SK-N-SH (cell line): ENCODE results near the gene ELAVL2. TPM values are rescaled to one million over a fixed set of nuclear protein-coding genes. Genes with fewer than 3 reads are reported as not detected.

Experiments used
- CTCF ChIA-PET: fragments of 300-600, 350-600 bp; formaldehyde crosslinking; extraction: SDS; loops from one replicate; lab custom pipeline; 2021; lab: Yijun Ruan, JAX
- POLR2A ChIA-PET: fragments of 350-600 bp; sonication (Branson Sonifier 250); formaldehyde crosslinking; extraction: SDS; loops from one replicate; lab custom pipeline; 2020; ENCODE audit warnings: antibody characterized with exemption, inconsistent platforms; lab: Yijun Ruan, JAX
- DNase-seq: peaks from one replicate; pipeline ENCODE4 v3.0.0; 2012
- H2AFZ ChIP-seq: fragments of 200-600 bp; sonication (generic); 2 replicates; pipeline ENCODE4 v1.8.1; 2016; ENCODE audit warnings: antibody characterized with exemption, mild to moderate bottlenecking, low read depth
- H3F3A ChIP-seq: fragments of 200-600 bp; sonication (generic); replicated peaks from 2 replicates; pipeline ENCODE3; 2016; ENCODE audit warnings: antibody characterized with exemption, mild to moderate bottlenecking; ENCODE audit not compliant: insufficient read depth
- H3K27ac ChIP-seq, 2 experiments: fragments of 200-500 bp in 1 of 2; fragments of 200-600 bp in 1 of 2; sonication (Bioruptor generic) in 1 of 2; sonication (generic), shearing (Covaris generic) in 1 of 2; 2 replicates each; pipeline versions ENCODE4 v1.5.1 to v1.6.1; 2014 to 2016; ENCODE audit warnings: low read depth in 2 of 2, inconsistent platforms in 1 of 2, low read length in 1 of 2, mild to moderate bottlenecking in 1 of 2, mixed read lengths in 1 of 2
- H3K27me3 ChIP-seq: fragments of 200-600 bp; sonication (generic), shearing (Covaris generic); 2 replicates; pipeline ENCODE4 v1.6.1; 2016; ENCODE audit warnings: mixed run types; ENCODE audit not compliant: insufficient read depth
- H3K36me3 ChIP-seq, 2 experiments: fragments of 200-500 bp in 1 of 2; fragments of 200-600 bp in 1 of 2; sonication (Bioruptor generic) in 1 of 2; sonication (generic) in 1 of 2; replicated peaks in 1 of 2; 2 replicates each; pipeline versions ENCODE3 to v1.5.1; 2014 to 2016; ENCODE audit warnings: low read length in 1 of 2, mild to moderate bottlenecking in 1 of 2; ENCODE audit not compliant: insufficient read depth in 2 of 2, control insufficient read depth in 1 of 2
- H3K4me1 ChIP-seq, 2 experiments: fragments of 200-500 bp in 1 of 2; fragments of 200-600 bp in 1 of 2; sonication (Bioruptor generic) in 1 of 2; sonication (generic), shearing (Covaris generic) in 1 of 2; 2 replicates each; pipeline versions ENCODE4 v1.5.1 to v1.6.1; 2014 to 2016; ENCODE audit warnings: low read depth in 1 of 2, low read length in 1 of 2, mixed run types in 1 of 2; ENCODE audit not compliant: insufficient read depth in 2 of 2, control insufficient read depth in 1 of 2
- H3K4me2 ChIP-seq: fragments of 200-600 bp; sonication (generic), shearing (Covaris generic); 2 replicates; pipeline ENCODE4 v1.6.1; 2017; ENCODE audit warnings: mixed run types
- H3K4me3 ChIP-seq, 2 experiments: fragments of 200-500 bp in 1 of 2; fragments of 200-600 bp in 1 of 2; sonication (Bioruptor generic) in 1 of 2; sonication (generic), shearing (Covaris generic) in 1 of 2; 2 replicates each; pipeline versions ENCODE4 v1.5.1 to v1.8.1; 2014 to 2016; ENCODE audit warnings: low read depth in 2 of 2, inconsistent platforms in 1 of 2, low read length in 1 of 2, mild to moderate bottlenecking in 1 of 2, mixed read lengths in 1 of 2, moderate library complexity in 1 of 2
- H3K79me2 ChIP-seq: fragments of 200-600 bp; sonication (generic); 2 replicates; pipeline ENCODE4 v1.8.1; 2017; ENCODE audit warnings: mild to moderate bottlenecking; ENCODE audit not compliant: insufficient read depth
- H3K9ac ChIP-seq: fragments of 200-600 bp; sonication (generic); 2 replicates; pipeline ENCODE4 v1.6.1; 2017; ENCODE audit warnings: mixed run types
- H3K9me2 ChIP-seq: fragments of 200-600 bp; sonication (generic); 2 replicates; pipeline ENCODE4 v1.6.1; 2017; ENCODE audit warnings: mixed run types
- H3K9me3 ChIP-seq: fragments of 200-600 bp; sonication (generic); 2 replicates; pipeline ENCODE4 v1.6.1; 2017; ENCODE audit warnings: mixed run types, mild to moderate bottlenecking, moderate library complexity
- H4K20me1 ChIP-seq: fragments of 200-600 bp; sonication (generic); 2 replicates; pipeline ENCODE4 v1.6.1; 2017; ENCODE audit warnings: mild to moderate bottlenecking, mixed run types; ENCODE audit not compliant: insufficient read depth
- CHD2 ChIP-seq: fragments of 150-350 bp; IDR thresholded peaks from 2 replicates; pipeline ENCODE4 v1.6.1; 2018; ENCODE audit warnings: low read length; ENCODE audit not compliant: partially characterized antibody
- EP300 ChIP-seq, 2 experiments: IDR thresholded peaks; 2 replicates each; pipeline versions ENCODE4 v1.4.0 to v1.6.1; 2012; ENCODE audit warnings: borderline replicate concordance in 1 of 2, low read depth in 1 of 2, low read length in 1 of 2
- GABPA ChIP-seq: IDR thresholded peaks from 2 replicates; pipeline ENCODE4 v1.4.0; 2012; ENCODE audit warnings: low read depth, mild to moderate bottlenecking
- JUND ChIP-seq: IDR thresholded peaks from 2 replicates; pipeline ENCODE4 v1.4.0; 2012
- MAX ChIP-seq: IDR thresholded peaks from 2 replicates; pipeline ENCODE4 v1.4.0; 2012; ENCODE audit warnings: low read depth
- MEF2A ChIP-seq: IDR thresholded peaks from 2 replicates; pipeline ENCODE4 v1.4.0; 2012; ENCODE audit warnings: low read depth, borderline replicate concordance
- NRF1 ChIP-seq: IDR thresholded peaks from 2 replicates; pipeline ENCODE4 v1.6.1; 2012; ENCODE audit warnings: low read depth, mild to moderate bottlenecking, low read length
- RAD21 ChIP-seq: IDR thresholded peaks from 2 replicates; pipeline ENCODE4 v1.6.1; 2012; ENCODE audit warnings: mild to moderate bottlenecking, low read length
- RCOR1 ChIP-seq: fragments of 150-350 bp; IDR thresholded peaks from 2 replicates; pipeline ENCODE4 v1.6.1; 2017; ENCODE audit warnings: antibody characterized with exemption, low read length
- RFX5 ChIP-seq: IDR thresholded peaks from 2 replicates; pipeline ENCODE4 v1.6.1; 2012; ENCODE audit warnings: mild to moderate bottlenecking, improper control_type of control experiment, low read length
- RXRA ChIP-seq: IDR thresholded peaks from 2 replicates; pipeline ENCODE4 v1.4.0; 2012; ENCODE audit warnings: low read depth, mild to moderate bottlenecking, borderline replicate concordance
- SIN3A ChIP-seq: IDR thresholded peaks from 2 replicates; pipeline ENCODE4 v1.6.1; 2012; ENCODE audit warnings: low read depth, mild to moderate bottlenecking, low read length, moderate library complexity, borderline replicate concordance
- SMC3 ChIP-seq: IDR thresholded peaks from 2 replicates; pipeline ENCODE4 v1.6.1; 2012; ENCODE audit warnings: low read depth, low read length, improper control_type of control experiment
- TAF1 ChIP-seq: IDR thresholded peaks from 2 replicates; pipeline ENCODE4 v1.6.1; 2012; ENCODE audit warnings: low read depth, mild to moderate bottlenecking, low read length, moderate library complexity, borderline replicate concordance
- WGBS: methylation state at CpG from one replicate; pipeline ENCODE4 v1.1.6; 2017; ENCODE audit warnings: low lambda C conversion rate; 5-methylcytosine and 5-hydroxymethylcytosine counted together
- polyA plus RNA-seq, 3 experiments: library from polyadenylated mRNA; depleted of rRNA; stranded (reverse); fragments of >200 nt; gene quantifications; 2 replicates each; pipeline ENCODE4 v1.2.3, GENCODE V29; 2012
- TF ChIP-seq, protein P1 (sequence below): fragments of 150-350 bp; IDR thresholded peaks from 2 replicates; pipeline ENCODE4 v1.6.1; 2017; ENCODE audit warnings: antibody characterized with exemption, low read length, low read depth, borderline replicate concordance
- TF ChIP-seq, protein P2 (sequence below): IDR thresholded peaks from 2 replicates; pipeline ENCODE4; 2012
- TF ChIP-seq, protein P3 (sequence below): IDR thresholded peaks from 2 replicates; pipeline ENCODE4 v1.6.1; 2012; ENCODE audit warnings: mild to moderate bottlenecking, low read depth, low read length, moderate library complexity

The ELAVL2 gene
- polyA plus RNA-seq, 1 of the 3 experiments (the other 2 are of a cell fraction), result 0.15 TPM

DNA sequence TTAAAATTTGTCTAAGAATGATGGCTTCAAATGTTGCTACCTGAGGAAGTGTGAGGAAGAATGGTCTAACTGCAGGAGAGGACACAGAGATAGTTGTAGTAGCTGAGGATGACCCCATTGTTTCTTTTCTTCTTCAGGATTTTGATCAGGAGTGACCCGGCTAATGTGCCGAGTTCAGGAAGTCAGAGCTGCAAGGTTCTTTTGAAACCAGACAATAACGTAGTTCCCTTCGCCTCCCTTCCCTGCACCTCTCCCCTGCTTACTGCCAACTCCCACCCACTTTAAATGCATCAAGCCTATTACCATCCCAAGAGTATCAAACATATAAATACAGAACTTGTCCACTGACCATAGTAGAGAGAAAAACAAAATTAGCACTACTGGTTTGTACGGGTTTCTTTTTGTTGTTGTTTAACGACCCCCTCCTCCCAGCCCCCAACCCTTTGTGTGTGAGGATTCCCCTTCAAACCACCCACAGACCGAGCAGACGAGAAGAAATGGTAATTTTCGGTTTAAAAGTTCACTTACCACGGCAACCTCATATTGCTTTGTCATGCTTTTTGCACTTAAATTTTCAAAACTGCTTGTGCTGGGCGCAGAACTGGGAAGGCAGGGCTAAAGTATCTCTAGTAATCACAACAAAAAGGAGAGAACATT lies 23.5 kb upstream of the ELAVL2 start:
- H3K4me3 ChIP-seq, result no peak overlapping the region
- no peaks in the 10 kb centered on the region for H3F3A ChIP-seq
- ChIA-PET CTCF (no interaction called here), POLR2A (no interaction called here)
- peaks cover 0 to 13% of the 10 kb centered on the region in 2 experiments; a peak in 1 of 4 replicates for H3K4me1 ChIP-seq
- no peaks in the 10 kb centered on the region for H4K20me1 ChIP-seq
- no peaks in the 10 kb centered on the region for H3K79me2 ChIP-seq
- no peaks in the 10 kb centered on the region for H3K27me3 ChIP-seq
- no peaks in the 10 kb centered on the region for H3K9me3 ChIP-seq
- TF ChIP-seq, protein P1, sequence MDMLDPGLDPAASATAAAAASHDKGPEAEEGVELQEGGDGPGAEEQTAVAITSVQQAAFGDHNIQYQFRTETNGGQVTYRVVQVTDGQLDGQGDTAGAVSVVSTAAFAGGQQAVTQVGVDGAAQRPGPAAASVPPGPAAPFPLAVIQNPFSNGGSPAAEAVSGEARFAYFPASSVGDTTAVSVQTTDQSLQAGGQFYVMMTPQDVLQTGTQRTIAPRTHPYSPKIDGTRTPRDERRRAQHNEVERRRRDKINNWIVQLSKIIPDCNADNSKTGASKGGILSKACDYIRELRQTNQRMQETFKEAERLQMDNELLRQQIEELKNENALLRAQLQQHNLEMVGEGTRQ, result no peak
- TF ChIP-seq RCOR1, result no peak
- no peak for TF ChIP-seq MAX
- TF ChIP-seq CHD2, result no peak
- no peak for TF ChIP-seq EP300 (IDR thresholded peaks at IDR 0.05; ENCODE audit: borderline replicate concordance in 1 of 2, low read depth in 1 of 2, low read length in 1 of 2)
- TF ChIP-seq TAF1, result no peak
- TF ChIP-seq, protein P2, sequence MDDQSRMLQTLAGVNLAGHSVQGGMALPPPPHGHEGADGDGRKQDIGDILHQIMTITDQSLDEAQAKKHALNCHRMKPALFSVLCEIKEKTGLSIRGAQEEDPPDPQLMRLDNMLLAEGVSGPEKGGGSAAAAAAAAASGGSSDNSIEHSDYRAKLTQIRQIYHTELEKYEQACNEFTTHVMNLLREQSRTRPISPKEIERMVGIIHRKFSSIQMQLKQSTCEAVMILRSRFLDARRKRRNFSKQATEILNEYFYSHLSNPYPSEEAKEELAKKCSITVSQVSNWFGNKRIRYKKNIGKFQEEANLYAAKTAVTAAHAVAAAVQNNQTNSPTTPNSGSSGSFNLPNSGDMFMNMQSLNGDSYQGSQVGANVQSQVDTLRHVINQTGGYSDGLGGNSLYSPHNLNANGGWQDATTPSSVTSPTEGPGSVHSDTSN, result no peak
- TF ChIP-seq JUND, result no peak
- no peak for TF ChIP-seq MEF2A
- TF ChIP-seq RXRA, result no peak
- no peak for TF ChIP-seq RFX5
- TF ChIP-seq GABPA, result no peak
- TF ChIP-seq NRF1, result no peak
- TF ChIP-seq, protein P3, sequence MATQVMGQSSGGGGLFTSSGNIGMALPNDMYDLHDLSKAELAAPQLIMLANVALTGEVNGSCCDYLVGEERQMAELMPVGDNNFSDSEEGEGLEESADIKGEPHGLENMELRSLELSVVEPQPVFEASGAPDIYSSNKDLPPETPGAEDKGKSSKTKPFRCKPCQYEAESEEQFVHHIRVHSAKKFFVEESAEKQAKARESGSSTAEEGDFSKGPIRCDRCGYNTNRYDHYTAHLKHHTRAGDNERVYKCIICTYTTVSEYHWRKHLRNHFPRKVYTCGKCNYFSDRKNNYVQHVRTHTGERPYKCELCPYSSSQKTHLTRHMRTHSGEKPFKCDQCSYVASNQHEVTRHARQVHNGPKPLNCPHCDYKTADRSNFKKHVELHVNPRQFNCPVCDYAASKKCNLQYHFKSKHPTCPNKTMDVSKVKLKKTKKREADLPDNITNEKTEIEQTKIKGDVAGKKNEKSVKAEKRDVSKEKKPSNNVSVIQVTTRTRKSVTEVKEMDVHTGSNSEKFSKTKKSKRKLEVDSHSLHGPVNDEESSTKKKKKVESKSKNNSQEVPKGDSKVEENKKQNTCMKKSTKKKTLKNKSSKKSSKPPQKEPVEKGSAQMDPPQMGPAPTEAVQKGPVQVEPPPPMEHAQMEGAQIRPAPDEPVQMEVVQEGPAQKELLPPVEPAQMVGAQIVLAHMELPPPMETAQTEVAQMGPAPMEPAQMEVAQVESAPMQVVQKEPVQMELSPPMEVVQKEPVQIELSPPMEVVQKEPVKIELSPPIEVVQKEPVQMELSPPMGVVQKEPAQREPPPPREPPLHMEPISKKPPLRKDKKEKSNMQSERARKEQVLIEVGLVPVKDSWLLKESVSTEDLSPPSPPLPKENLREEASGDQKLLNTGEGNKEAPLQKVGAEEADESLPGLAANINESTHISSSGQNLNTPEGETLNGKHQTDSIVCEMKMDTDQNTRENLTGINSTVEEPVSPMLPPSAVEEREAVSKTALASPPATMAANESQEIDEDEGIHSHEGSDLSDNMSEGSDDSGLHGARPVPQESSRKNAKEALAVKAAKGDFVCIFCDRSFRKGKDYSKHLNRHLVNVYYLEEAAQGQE, result no peak
- no peak for TF ChIP-seq SMC3
- TF ChIP-seq RAD21, result no peak
- TF ChIP-seq SIN3A, result no peak
- no peak overlapping the region for H3K9ac ChIP-seq
- no peaks in the 10 kb centered on the region for H3K9me2 ChIP-seq
- no peaks in the 10 kb centered on the region for H3K36me3 ChIP-seq
- no peak overlapping the region for H2AFZ ChIP-seq
- no peak overlapping the region for H3K27ac ChIP-seq
- 47% methylated on average over 11 of the region's 11 CpGs for WGBS
- H3K4me2 ChIP-seq, result no peak overlapping the region
- no peak for DNase-seq
